DMS153 (cell line): ENCODE measurements around the gene SLC25A30.
"Not testable (repeated sequence)": the region's sequence is repeated elsewhere in the genome, so short reads cannot be mapped to it uniquely, and the experiment has no call there.

ENCODE experiments used
- DNase-seq: peaks from one replicate; lab custom pipeline; 2025; lab: John Stamatoyannopoulos, UW

Gene SLC25A30

DNA sequence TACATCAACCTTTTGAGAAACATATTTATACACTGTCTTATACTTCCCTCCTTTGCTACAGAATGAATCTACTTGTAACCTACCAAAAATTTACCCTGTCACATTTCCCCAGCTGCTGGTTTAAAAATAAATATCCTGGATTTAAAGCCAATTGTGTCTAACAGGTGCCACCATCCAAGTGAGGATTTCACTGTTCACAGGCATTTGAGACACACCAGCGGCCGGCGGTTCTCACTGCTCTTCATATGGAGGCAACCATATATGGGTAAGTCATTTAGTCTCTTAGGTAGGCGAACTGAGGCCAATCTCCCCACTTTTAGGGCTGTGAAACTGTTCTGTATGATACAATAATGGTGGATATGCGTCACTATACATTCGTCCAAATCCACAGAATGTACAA is 26.2 kb downstream of the SLC25A30 start:
- DNase-seq, result no peak

DNA sequence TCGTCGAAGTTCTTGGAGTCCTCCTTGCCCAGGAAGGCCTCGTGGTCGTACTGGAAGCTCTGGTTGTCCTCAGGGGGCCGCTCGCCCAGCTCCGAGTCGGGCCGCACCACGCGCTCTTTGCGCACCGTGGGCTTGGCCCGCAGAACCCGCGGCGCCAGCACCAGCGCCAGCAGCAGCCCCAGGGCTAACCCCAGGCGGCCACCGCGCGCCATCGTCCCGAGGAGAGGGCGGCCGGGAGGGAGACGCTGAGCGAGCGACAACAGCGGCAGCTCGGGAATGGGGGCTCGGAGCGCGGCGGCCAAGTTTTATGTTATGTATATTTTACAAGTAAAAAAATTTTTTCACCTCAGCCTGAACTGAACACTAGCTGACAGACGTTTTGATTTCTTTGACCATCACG is 27.0 kb downstream of the SLC25A30 start:
- not testable (repeated sequence) for DNase-seq

DNA sequence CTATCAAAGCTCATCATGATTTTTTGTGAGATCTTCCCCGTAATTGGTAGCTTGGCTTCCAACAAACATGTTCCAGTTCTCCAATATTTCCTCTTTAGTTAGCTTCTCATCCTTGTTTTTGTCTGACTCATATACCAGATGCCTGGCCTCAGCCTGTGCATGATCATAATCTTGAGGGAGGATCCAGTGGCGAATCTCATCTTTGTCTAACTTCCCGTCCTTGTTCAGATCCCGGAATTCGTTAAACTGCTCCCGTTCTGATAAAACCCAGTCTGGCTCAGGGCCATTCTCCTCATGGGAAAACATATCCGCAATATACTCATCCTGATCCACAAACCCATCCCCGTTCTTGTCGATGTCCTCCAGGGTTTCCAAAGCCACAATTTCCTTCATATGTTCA is 27.8 kb downstream of the SLC25A30 start:
- DNase-seq, result not testable (repeated sequence)

DNA sequence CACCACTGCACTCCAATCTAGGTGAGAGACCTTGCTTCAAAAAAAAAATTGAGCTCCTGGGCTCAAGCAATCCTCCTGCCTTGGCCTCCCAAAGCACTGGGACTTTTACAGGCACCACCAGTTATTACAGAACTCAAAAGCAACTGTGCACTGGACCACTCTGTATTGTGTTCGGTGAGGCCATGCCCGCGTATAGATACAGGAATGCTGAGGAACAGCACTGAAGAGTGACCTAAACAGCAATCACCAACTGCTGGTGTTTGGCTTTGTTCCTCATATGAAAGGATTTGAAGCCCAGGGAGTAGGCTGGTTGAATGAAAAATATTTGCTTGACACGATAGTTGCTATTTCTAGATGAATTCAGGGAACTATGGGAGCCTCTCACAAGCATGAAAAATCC is 29.5 kb downstream of the SLC25A30 start:
- DNase-seq, result no peak

DNA sequence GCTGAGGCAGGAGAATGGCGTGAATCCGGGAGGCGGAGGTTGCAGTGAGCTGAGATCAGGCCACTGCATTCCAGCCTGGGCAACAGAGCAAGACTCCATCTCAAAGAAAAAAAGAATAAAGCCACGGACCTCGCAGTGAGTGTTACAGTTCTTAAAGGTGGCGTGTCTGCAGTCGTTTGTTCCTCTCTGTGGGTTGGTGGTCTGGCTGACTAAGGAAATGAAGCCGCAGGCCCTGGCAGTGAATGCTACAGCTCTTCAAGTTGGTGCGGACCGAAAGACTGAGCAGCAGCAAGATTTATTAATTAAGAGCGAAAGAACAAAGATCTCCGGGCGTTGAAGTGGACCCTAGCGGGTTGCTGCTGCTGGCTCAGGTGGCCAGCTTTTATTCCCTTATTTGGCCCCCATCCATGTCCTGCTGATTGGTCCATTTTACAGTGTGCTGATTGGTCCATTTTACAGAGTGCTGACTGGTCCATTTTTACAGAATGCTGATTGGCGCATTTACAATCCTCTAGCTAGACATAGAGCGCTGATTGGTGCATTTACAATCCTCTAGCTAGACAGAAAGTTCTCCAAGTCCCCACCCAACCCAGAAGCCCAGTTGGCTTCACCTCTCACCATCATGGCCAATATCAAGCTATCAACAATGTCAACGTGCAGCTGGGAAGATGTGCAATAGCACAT is 31.1 kb downstream of the SLC25A30 start:
- not testable (repeated sequence) for DNase-seq

DNA sequence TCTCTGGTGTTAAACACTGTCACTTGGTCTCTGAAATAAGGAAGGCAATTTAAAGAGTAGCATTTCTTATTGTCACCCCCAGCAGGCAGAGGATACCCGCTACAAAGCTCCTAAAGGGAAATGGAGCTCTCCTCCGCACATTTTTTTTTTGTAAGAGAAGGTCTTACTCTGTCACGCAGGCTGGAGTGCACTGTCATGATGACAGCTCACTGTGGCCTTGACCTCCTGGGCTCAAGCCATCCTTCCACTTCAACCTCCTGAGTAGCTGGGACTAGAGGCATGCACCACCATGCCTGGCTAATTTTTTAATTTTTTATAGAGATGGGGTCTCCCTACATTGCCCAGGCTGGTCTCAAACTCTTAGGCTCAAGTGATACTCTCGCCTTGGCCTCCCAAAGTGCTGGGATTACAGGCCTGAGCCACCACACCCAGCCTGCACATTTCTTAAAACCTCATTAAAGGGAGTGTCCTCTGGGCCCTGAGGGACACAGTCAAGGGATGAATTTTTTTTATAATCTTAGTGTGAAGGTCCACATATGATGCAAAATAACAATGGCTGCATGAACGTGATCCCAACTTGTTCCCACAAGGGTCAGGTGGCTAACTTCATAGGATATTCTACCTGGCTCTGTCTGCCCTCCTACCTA is 32.1 kb downstream of the SLC25A30 start:
- DNase-seq, result no peak

DNA sequence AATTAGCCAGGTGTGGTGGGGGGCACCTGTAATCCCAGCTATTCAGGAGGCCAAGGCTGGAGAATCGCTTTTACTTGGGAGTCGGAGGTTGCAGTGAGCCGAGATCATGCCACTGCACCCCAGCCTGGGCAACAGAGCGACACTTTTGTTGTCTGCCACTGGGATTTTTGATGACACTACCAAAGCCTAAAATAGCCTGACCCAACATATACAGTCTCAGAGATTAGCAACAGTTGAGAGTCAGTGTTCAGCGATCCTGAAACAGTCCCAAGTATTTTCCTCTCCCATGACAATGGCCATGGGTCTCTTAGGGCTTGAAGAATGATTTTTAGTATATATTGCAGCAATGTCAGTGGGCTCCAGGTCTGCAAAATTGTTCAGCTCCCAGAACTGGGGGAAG is 32.9 kb downstream of the SLC25A30 start:
- no peak for DNase-seq

DNA sequence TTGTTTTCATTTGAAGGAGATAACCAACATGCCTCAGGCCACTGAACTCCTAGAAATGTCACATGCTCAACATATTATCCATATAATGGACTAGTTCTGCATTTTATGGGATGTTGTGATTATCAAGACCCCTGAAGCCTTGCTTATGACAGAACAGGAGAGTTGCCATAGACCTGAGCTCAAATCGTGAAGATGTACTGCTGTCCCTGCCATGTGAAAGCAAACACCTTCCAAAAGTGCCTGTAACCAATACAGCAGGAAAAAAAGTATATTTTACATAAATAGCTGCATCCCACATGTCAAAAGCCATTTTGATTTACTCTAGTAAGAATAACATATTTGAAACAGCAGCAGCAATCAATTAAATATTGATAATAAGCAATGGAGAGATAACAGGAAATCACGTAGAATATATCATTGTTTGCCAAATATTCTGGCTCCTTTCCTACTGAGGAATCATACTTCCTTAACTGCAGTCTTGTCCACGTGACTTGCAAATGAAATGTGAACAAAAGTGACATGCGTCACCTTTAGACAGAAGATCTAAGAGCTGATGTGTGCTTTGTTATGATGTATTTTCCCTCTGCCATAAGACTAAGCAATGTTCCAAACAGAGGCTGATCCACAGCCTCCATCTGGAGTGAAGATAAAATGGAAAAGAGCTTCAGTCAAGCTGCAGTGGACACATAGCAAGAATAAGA is 33.5 kb downstream of the SLC25A30 start:
- no peak for DNase-seq

DNA sequence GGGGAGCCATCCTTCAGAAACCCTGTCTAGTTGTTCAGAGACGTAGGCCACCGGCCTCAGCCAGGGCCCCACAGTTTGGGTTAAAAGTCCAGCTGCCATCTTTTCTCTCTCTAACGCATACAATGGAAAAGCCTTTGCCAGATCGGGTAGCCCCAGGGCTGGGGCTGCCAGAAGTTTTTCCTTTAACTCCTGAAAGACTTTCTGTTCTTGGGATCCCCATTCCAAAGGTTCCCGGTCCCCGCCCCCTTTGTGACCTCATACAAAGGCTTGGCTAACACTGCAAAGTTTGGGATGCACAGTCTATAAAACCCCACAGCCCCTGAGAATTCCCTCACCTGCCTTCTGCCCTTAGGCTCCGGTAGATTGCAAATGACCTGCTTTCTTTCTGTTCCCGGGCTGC is 35.4 kb downstream of the SLC25A30 start:
- DNase-seq, result not testable (repeated sequence)

DNA sequence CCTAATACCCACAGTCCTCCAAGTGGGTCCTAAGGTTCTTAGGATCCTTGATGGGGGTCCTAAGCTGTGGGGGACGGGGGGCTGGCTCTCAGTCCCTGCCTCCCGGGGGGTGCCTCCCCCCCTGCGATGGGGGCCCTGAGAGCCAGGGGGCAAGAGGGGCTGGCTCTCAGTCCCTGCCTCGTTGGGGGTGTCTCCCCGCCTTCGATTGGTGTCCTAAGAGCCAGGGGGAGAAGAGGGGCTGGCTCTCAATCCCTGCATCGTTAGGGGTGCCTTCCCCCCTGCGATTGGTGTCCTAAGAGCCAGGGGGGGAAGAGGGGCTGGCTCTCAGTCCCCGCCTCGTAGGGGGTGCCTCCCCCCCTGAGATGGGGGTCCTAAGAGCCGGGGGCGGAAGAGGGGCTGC is 37.0 kb downstream of the SLC25A30 start:
- no peak for DNase-seq

DNA sequence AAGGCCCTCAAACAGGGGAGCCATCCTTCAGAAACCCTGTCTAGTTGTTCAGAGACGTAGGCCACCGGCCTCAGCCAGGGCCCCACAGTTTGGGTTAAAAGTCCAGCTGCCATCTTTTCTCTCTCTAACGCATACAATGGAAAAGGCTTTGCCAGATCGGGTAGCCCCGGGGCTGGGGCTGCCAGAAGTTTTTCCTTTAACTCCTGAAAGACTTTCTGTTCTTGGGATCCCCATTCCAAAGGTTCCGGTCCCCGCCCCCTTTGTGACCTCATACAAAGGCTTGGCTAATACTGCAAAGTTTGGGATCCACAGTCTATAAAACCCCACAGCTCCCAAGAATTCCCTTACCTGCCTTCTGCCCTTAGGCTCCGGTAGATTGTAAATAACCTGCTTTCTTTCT is 37.5 kb downstream of the SLC25A30 start:
- not testable (repeated sequence) for DNase-seq

DNA sequence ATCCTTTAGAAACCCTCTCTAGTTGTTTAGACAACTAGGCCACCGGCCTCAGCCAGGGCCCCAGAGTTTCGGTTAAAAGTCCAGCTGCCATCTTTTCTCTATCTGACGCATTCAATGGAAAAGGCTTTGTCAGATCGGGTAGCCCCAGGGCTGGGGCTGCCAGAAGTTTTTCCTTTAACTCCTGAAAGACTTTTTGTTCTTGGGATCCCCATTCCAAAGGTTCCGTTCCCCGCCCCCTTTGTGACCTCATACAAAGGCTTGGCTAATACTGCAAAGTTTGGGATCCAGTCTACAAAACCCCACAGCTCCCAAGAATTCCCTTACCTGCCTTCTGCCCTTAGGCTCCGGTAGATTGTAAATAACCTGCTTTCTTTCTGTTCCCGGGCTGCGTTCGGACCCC is 38.7 kb downstream of the SLC25A30 start:
- not testable (repeated sequence) for DNase-seq

DNA sequence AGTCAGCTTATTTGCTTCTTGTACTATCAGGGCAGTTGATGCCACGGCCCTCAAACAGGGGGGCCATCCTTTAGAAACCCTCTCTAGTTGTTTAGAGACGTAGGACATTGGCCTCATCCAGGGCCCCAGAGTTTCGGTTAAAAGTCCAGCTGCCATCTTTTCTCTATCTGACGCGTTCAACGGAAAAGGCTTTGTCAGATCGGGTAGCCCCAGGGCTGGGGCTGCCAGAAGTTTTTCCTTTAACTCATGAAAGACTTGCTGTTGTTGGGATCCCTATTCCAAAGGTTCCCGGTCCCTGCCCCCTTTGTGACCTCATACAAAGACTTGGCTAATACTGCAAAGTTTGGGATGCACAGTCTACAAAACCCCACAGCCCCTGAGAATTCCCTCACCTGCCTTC is 39.4 kb downstream of the SLC25A30 start:
- not testable (repeated sequence) for DNase-seq

DNA sequence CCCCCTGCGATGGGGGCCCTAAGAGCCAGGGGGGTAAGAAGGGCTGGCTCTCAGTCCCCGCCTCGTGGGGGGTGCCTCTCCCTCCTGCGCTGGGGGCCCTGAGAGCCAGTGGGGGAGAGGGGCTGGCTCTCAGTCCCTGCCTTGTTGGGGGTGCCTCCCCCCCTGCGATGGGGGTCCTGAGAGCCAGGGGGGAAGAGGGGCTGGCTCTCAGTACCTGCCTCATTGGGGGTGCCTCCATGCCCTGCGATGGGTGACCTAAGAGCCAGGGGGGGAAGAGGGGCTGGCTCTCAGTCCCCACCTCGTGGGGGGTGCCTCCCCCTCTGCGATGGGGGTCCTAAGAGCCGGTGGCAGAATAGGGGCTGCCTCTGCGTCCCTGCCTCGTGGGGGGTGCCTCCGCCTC is 40.9 kb downstream of the SLC25A30 start:
- not testable (repeated sequence) for DNase-seq

DNA sequence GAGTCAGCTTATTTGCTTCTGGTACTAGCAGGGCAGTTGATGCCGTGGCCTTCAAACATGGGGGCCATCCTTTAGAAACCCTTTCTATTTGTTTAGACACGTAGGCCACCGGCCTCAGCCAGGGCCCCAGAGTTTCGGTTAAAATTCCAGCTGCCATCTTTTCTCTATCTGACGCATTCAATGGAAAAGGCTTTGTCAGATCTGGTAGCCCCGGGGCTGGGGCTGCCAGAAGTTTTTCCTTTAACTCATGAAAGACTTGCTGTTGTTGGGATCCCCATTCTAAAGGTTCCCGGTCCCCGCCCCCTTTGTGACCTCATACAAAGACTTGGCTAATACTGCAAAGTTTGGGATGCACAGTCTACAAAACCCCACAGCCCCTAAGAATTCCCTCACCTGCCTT is 41.5 kb downstream of the SLC25A30 start:
- not testable (repeated sequence) for DNase-seq

DNA sequence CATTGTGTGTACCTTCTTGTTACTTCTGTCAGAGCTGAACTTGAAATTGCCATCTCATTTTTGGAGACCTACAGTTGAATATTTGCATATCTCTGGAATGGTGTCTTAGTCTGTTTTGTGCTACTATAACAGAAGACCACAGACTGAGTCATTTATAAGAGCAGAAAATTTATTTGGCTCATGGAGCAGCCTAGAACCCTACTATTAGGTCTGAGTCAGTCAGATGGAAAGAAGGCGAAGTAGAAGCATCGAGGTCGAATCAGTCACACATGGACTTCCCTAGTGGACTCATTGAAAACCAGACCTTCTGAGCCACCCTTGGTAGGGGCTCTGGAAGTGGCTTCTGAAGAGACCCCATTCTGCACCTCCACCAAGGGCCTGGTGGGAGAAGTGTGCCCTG is 43.3 kb downstream of the SLC25A30 start:
- DNase-seq, result no peak

DNA sequence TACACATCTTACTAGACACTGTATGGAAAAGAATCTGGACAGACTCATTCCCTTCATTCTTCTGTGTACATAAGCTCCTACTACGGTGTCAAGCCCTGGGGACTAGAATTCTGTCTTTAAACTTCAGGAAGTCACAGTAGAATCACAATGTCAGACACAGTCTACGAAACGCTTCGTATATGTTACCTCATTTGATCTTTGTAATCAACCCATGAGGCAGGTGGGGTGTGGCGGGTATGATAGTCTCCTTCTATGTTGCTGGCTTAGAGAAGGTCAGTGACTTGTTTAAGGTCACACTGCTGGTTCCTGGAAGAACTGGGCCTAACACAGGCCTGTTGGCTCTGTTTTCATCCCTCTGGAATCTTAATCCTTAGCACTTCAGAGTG is 45.0 kb downstream of the SLC25A30 start:
- DNase-seq, result no peak

DNA sequence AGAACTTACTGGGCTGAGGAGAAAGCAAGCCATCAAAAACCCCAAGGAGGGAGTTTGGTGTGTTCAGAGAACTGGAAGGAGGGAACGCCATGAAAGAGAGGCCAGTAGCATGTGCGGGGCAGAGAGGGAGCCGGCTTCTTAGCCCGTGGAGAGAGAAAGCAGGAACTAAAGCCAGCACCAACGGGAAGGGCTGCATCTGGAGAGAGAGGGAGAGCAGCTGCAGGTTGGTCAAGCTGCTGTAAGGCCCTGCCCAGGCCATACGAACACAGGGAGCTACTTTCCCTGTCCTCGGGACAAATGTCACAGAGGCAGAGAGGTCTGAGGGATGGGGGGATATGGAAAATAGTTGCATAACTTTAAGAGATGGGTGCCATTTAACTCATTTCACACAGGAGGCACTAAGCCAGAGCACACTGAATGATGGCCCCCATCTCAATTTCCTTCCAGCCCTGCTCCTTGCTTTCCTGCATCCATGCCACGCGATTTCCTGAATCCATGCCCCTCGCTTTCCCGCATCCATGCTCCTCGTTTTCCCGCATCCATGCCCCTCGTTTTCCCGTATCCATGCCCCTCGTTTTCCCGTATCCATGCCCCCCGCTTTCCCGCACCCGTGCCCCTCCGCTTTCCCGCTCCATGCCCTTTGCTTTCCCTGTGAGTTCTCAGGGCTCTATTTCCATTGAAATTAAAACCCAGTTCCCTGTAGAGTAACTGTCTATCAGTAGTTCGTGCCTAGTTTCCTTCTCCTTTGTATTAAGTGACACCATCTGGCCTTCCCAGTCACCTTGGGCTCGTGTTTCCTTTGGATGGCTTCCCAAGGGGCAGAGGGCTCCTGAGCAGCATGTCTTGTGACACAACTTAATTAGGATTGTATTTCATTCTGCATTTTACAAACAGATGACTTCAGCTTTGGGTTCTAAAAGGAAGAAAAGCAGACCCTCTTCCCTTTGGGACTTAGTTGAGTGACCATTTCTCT is 45.7 kb downstream of the SLC25A30 start:
- DNase-seq, result no peak

DNA sequence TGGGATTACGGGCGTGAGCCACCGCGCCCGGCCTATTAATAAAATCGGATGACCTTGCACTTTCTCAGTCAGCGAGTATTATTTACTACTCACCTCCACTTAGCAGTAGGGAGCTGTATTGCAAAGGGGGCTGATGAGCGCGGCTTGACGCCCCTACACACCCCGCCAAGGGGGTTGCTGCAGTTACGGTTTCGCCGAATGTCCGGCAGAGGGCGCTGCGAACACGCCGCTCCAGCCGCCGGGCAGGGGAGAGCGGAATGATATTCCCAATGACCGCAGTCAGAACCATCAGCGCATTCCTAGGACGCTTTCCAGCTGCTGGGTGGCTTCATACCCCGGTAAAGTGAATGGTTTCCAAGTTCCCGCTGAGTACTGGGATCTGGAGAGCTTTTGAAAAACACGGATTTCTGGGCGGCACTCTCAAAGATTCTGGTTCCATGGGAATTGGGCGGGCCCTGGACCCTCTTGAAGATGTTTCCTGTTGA is 47.2 kb downstream of the SLC25A30 start:
- no peak for DNase-seq

DNA sequence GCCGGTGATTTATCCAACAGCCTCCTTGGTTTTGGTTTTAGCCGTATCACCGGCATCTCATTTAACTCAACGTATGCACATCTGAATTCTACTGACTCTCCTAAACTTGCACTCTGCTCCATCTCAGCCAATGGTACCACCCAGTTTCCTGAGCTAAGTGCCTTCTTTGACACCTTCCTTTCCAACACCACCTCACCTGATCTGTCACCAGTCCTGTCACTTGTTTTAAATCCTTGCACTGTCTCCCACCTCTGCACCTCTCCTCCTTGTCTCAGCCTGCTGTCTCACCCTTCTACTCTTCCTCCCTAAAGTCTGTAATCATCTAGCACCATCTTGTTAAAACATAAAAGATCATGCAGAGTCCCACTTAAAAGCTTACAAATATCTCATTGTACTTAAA is 49.1 kb downstream of the SLC25A30 start:
- no peak for DNase-seq

DNA sequence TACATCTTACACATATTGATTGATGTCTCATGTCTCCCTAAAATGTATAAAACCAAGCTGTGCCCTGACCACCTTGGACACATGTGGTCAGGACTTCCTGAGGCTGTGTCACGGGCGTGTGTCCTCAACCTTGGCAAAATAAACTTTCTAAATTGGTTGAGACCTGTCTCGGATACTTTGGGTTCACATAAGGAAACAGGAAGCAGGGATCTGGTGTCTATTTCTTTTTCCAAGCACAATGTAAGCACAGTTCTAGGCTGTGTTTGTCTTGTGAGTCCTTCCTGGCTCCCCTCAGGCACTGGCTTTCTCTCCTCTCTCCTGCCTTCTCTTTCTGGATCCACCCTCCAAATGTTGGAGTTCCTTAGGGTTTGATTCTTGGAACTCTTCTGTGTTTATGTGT is 49.6 kb downstream of the SLC25A30 start:
- peak; percentile 35 for DNase-seq

DNA sequence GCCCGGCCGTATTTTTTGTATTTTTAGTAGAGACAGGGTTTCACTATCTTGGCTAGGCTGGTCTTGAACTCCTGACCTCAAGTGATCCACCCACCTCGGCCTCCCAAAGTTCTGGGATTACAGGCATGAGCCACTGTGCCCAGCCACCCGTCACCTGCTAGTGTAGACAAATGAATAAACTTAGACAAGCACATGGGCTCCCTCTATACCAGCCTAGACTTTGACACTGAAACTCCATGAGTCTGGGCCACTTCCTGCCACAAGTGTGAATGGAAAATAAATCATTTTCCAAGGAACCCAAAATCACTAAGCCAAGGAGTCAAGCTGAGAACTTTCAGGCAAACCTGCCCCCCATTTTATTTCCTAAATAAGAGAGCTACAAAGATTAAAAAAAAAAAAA is 50.2 kb downstream of the SLC25A30 start:
- DNase-seq, result no peak
